T-helper 1 cell (primary cell): ENCODE data around the gene VAMP4.
A peak's percentile ranks its signal among the peaks of the same experiment; 100 is the strongest.
"Not testable (repeated sequence)": the region's sequence is repeated elsewhere in the genome, so short reads cannot be mapped to it uniquely, and the experiment has no call there.

Experiments
- DNase-seq, 5 donors: peaks; one replicate each; pipeline ENCODE4 v3.0.0-alpha.2; 2012 to 2020

The VAMP4 gene

GRCh38 chr1:171693541-171693940 is 48.3 kb downstream of the VAMP4 start:
- not testable (repeated sequence) for DNase-seq

- DNase-seq: no peak
Measured at GRCh38 chr1:171683870-171684269, 58.0 kb downstream of the VAMP4 start.

- DNase-seq: no peak
Measured at GRCh38 chr1:171680339-171680738, 61.5 kb downstream of the VAMP4 start.

GRCh38 chr1:171676823-171677222 is 65.0 kb downstream of the VAMP4 start:
- no peak for DNase-seq

- no peak for DNase-seq
Measured at GRCh38 chr1:171674431-171675405, 67.1 kb downstream of the VAMP4 start.

GRCh38 chr1:171670739-171671138 is 71.1 kb downstream of the VAMP4 start:
- DNase-seq: no peak

GRCh38 chr1:171668372-171668771 is 73.5 kb downstream of the VAMP4 start:
- no peak for DNase-seq

- DNase-seq: no peak
Measured at GRCh38 chr1:171666114-171666769, 75.6 kb downstream of the VAMP4 start.

GRCh38 chr1:171664976-171665375 is 76.9 kb downstream of the VAMP4 start:
- DNase-seq: no peak

- no peak for DNase-seq
Measured at GRCh38 chr1:171663854-171664575, 77.8 kb downstream of the VAMP4 start.

GRCh38 chr1:171663036-171663853 is 78.6 kb downstream of the VAMP4 start:
- no peak for DNase-seq

GRCh38 chr1:171661076-171661650 is 80.7 kb downstream of the VAMP4 start:
- no peak for DNase-seq

GRCh38 chr1:171656206-171656605 is 85.7 kb downstream of the VAMP4 start:
- not testable (repeated sequence) for DNase-seq

GRCh38 chr1:171655746-171656116 is 86.1 kb downstream of the VAMP4 start:
- DNase-seq: no peak

- DNase-seq: peak; percentile 22 to 65 (median 34)
Measured at GRCh38 chr1:171654942-171655745, 86.7 kb downstream of the VAMP4 start.

- no peak for DNase-seq
Measured at GRCh38 chr1:171654201-171654941, 87.5 kb downstream of the VAMP4 start.

GRCh38 chr1:171653796-171654195 is 88.1 kb downstream of the VAMP4 start:
- DNase-seq: no peak

- DNase-seq: no peak
Measured at GRCh38 chr1:171652234-171652822, 89.5 kb downstream of the VAMP4 start, which contains the start of gene MYOC. MYOC (minus strand) TSS chr1:171652688; CDS start chr1:171652611, 77 bp downstream.
